ENCODE results near the gene KRT36. TPM values are rescaled to one million over a fixed set of nuclear protein-coding genes. Genes with fewer than 3 reads are reported as not detected.
A peak's percentile ranks its signal among the peaks of the same experiment; 100 is the strongest.

KRT36 gene
- total RNA-seq, 1 donor from 2014 or later = not detected

DNA sequence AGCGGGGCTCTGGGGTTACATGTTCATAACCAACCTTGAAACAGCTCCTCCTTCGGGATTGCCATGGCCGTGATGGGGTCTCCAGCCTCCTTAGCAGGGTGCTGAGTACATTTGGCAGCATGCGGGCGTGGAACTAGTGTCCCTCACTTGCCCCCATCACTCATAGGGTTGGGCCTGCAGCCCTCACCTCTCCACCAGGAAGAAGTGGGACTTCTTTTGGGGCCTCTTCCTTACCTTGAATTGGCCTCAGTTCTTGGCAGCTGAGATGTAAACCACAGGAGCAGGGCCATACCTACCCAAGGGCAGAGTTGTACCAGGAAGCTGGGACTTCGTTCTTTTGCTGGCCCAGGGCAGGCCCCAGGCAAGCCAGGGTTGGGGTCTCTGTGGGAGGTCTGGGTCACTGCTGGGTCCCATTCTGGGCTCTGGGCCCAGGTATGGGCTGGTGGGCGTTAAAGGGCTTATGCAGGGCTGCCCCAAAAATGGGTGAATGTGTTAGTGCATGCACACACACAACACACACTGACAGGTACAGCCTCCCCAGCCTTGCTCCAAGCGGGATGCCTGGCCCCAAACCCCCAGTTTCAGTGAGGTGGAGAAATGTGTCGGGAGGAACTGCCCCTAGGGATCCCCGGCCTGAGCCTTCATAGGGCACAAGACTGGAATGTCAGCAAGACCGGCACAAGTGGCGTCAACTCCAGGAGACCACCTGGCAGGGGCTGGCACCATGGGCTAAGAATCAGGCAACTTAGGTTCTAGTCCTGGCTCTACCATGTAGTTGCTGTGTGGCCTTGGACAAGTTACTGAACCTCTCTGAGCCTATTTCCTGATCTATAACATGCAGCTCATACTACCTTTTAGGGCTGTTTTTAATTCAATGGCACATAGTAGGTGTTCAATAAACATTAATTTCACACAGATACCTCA, 32.9 kb upstream of the KRT36 start:
- Histone ChIP-seq H3K4me1 (peaks cover 52% of the 10 kb centered on the region), H3K27me3 (no peaks in the 10 kb centered on the region), H3K4me3 (no peak overlapping the region), H3K27ac (peak overlapping the region; percentile 1), H3K36me3 (peaks cover 0 to 5% of the 10 kb centered on the region in 2 donors), H3K9me3 (no peaks in the 10 kb centered on the region)
- intact Hi-C loops (cut with DNase I) = no loop called here
- no peak for DNase-seq (ENCODE audit: extremely low spot score in 2 of 2)
- no peak for TF ChIP-seq POLR2AphosphoS5 (IDR thresholded peaks at IDR 0.05; ENCODE audit: insufficient read depth in 1 of 2, low read depth in 1 of 2)
- TF ChIP-seq POLR2A (IDR thresholded peaks at IDR 0.05) = no peak
- TF ChIP-seq, protein P1, sequence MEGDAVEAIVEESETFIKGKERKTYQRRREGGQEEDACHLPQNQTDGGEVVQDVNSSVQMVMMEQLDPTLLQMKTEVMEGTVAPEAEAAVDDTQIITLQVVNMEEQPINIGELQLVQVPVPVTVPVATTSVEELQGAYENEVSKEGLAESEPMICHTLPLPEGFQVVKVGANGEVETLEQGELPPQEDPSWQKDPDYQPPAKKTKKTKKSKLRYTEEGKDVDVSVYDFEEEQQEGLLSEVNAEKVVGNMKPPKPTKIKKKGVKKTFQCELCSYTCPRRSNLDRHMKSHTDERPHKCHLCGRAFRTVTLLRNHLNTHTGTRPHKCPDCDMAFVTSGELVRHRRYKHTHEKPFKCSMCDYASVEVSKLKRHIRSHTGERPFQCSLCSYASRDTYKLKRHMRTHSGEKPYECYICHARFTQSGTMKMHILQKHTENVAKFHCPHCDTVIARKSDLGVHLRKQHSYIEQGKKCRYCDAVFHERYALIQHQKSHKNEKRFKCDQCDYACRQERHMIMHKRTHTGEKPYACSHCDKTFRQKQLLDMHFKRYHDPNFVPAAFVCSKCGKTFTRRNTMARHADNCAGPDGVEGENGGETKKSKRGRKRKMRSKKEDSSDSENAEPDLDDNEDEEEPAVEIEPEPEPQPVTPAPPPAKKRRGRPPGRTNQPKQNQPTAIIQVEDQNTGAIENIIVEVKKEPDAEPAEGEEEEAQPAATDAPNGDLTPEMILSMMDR (IDR thresholded peaks at IDR 0.05) = no peak

DNA sequence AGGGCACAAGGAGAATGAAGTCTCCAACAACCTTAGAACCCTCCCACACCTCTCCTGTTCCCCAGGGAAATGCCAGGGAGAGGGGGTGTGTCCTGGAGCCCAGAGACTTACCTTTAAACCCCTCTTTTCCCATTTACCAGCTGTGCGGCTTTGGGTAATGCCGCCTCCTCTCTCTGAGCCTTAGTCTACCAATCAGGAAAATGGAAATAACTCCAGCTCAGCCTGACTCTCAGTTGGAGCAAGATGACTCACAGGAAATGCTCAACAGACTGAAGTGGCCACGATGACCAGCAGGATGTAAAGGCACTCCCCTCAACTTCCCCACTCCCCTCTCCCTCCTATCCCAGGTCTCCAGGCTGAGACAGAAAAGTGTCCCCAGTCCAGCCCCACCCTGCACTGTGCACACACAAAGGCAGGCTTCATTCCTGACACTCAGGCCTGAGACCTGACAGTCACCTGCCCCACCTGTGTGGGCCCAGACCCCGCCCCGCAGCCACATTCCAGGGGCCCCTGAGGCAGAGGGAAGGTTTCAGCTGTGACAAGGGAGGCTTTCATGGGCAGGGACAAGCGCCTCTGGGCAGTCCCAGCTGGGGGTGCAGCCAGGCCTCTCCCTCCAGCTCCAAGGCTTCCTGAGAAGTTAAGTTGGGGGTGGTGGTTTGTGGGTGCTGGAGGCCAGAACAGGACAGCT, 32.0 kb upstream of the KRT36 start:
- intact Hi-C loops (cut with DNase I) = no loop called here
- no peak for DNase-seq (ENCODE audit: extremely low spot score in 2 of 2)

DNA sequence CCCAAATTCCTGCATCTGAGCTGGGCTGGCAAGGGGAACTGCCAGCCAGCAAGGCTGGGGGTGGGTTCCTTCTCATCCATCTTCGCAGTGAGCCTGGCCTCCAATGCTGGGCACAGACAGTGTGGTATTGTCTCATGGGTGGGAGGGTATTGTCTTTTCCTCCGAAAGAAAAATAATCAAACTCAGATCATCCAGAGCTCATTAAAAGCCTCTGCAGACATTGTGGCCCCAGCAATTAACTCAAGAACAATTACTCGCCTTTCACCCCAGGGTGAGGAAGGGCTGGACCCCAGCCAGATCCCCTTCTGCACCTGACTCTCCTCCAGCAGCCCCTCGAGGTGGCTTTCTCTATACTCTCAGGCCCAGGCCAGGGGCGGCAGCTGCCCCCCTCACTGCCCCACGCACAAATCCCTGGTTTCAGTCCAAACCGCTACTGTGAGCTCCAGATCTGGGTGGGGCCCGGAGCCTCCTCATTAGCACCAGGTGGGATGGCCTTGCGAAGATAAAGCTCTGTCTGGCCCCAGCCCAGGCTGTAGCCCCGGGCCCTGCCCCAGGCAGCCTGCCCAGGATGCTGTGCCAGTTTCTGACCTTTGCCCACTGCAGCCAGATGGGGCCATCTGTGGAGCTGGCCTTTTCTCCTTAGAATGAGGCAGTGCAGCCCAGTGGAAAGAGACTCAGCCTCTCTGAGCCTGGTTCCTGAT, 31.3 kb upstream of the KRT36 start:
- H3K4me1 ChIP-seq = peaks cover 49% of the 10 kb centered on the region
- H3K36me3 ChIP-seq = peaks cover 0 to 5% of the 10 kb centered on the region in 2 donors
- H3K4me3 ChIP-seq = no peak overlapping the region
- H3K27ac ChIP-seq = no peak overlapping the region
- no peak for DNase-seq (ENCODE audit: extremely low spot score in 2 of 2)
- H3K9me3 ChIP-seq = no peaks in the 10 kb centered on the region
- no peaks in the 10 kb centered on the region for H3K27me3 ChIP-seq
- intact Hi-C loops (cut with DNase I) = no loop called here
- TF ChIP-seq POLR2AphosphoS5 (IDR thresholded peaks at IDR 0.05; ENCODE audit: insufficient read depth in 1 of 2, low read depth in 1 of 2) (no peak), POLR2A (IDR thresholded peaks at IDR 0.05) (no peak)
- TF ChIP-seq, protein P1 (IDR thresholded peaks at IDR 0.05) = no peak

More for the DNA sequence above, 32.0 kb upstream of the KRT36 start:
- Histone ChIP-seq H3K4me3 (no peak overlapping the region), H3K36me3 (peaks cover 0 to 5% of the 10 kb centered on the region in 2 donors), H3K9me3 (no peaks in the 10 kb centered on the region), H3K27ac (peak overlapping the region; percentile 4), H3K4me1 (peaks cover 52% of the 10 kb centered on the region), H3K27me3 (no peaks in the 10 kb centered on the region)
- TF ChIP-seq POLR2A (IDR thresholded peaks at IDR 0.05) = no peak
- TF ChIP-seq, protein P1 (IDR thresholded peaks at IDR 0.05) = no peak
- no peak for TF ChIP-seq POLR2AphosphoS5 (IDR thresholded peaks at IDR 0.05; ENCODE audit: insufficient read depth in 1 of 2, low read depth in 1 of 2)

DNA sequence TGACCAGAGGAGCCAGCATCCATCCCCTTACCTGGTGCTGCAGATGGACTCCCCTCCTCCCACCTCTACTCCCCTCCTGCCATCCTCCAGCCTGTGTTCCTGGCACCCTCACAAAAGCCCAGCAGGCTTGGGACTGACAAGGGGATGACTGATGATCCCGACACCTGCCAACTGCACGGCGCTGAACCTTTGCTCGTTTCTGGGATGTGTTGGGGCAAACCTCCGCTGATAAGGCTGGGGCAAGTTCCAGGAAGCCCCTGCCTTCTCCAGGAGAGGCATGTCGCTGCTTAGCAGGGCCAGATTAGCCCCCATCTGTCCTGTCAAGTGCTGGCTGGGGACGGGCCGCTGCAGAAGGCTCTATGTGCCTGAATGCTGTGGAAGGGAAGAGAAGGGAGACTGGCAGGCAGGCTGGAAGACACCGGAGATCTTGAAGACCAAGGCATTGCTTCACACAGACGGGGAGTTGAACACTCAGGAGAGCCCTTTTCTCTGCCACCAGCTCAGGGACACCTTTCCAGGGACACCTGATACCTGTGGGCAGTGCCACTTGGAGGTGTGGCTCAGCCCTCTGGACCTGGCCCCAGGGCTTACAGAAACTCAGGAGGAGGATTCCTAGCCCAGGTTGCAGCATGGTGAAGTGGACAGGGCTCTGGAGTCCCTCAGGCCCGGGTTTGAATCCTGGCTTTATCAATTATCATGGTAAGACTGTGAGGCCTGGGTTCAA, 30.0 kb upstream of the KRT36 start:
- Histone ChIP-seq H3K4me3 (no peak overlapping the region), H3K4me1 (peaks cover 37% of the 10 kb centered on the region), H3K36me3 (no peaks in the 10 kb centered on the region), H3K27me3 (no peaks in the 10 kb centered on the region), H3K9me3 (no peaks in the 10 kb centered on the region), H3K27ac (no peak overlapping the region)
- no peak for DNase-seq (ENCODE audit: extremely low spot score in 2 of 2)
- TF ChIP-seq, protein P1 (IDR thresholded peaks at IDR 0.05) = no peak
- no peak for TF ChIP-seq POLR2A (IDR thresholded peaks at IDR 0.05)
- no peak for TF ChIP-seq POLR2AphosphoS5 (IDR thresholded peaks at IDR 0.05; ENCODE audit: insufficient read depth in 1 of 2, low read depth in 1 of 2)
- intact Hi-C loops (cut with DNase I) = no loop called here
